Measurements from ENCODE around the gene KDM5B. TPM values are rescaled to one million over a fixed set of nuclear protein-coding genes. Genes with fewer than 3 reads are reported as not detected.
"Not testable (repeated sequence)": the region's sequence is repeated elsewhere in the genome, so short reads cannot be mapped to it uniquely, and the experiment has no call there.

The KDM5B gene
- total RNA-seq, 1 experiment from 2014 or later = 71.2 TPM

DNA sequence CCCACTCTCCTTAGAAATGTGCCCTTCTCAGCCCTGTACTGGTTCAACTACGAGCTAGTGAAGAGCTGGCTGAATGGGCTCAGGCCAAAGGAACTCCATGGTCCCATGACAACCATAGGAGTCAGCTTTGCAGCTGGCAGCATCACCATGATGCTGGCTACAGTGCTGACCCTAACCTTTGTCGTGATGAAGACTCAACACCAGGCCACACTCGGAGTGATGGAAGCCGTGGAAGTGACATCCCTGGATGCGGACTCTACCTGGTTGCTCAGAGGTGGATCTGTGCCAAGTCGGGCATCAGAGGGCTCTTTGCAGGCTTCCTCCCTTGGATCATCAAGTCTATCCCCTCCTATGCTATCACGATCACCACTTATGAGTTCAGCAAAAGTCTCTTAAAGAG lies 11.6 kb downstream of the KDM5B start:
- H3K4me1 ChIP-seq (ENCODE audit: insufficient read depth, low read length, poor library complexity, severe bottlenecking) = no peaks in the 10 kb centered on the region
- no TSS peak for BruUV-seq (replicated peaks)
- H3K27me3 ChIP-seq (replicated peaks; ENCODE audit: insufficient read depth, low read depth, low read length, poor library complexity) = no peaks in the 10 kb centered on the region
- intact Hi-C loops (cut with micrococcal nuclease; ENCODE audit: unreplicated experiment) = no loop called here
- H3K4me3 ChIP-seq (ENCODE audit: low read depth, low read length, poor library complexity, severe bottlenecking) = no peak overlapping the region
- no peaks in the 10 kb centered on the region for H3K9me3 ChIP-seq (ENCODE audit: low read depth, low read length, poor library complexity, severe bottlenecking)
- H3K36me3 ChIP-seq (ENCODE audit: insufficient read depth, low read length, poor library complexity, severe bottlenecking) = no peaks in the 10 kb centered on the region
- ChIA-PET CTCF (no interaction called here), POLR2A (ENCODE audit: low non-redundant PET) (no interaction called here)
- no peak for DNase-seq (ENCODE audit: low spot score)
- no peak for TF ChIP-seq CTCF (conservative IDR thresholded peaks at IDR 0.05; ENCODE audit: low read depth, low read length)
- TF ChIP-seq EZH2 (IDR thresholded peaks at IDR 0.05; ENCODE audit: borderline replicate concordance, low read depth, low read length, poor library complexity, severe bottlenecking) = no peak
- H3K27ac ChIP-seq (ENCODE audit: low read depth, low read length, poor library complexity, severe bottlenecking) = no peak overlapping the region

DNA sequence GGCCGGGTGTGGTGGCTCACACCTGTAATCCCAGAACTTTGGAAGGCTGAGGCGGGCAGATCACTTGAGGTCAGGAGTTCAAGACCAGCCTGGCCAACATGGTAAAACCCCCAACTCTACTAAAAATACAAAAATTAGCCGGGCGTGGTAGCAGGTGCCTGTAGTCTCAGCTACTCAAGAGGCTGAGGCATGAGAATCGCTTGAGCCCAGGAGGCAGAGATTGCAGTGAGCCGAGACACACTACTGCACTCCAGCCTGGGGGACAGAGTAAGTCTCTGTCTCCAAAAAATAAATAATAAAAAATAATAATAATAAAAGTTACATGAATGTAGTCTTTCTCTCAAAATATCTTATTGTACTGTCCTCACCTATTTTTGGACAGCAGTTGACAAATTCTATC lies 13.3 kb downstream of the KDM5B start:
- H3K36me3 ChIP-seq (ENCODE audit: insufficient read depth, low read length, poor library complexity, severe bottlenecking); CTCF ChIA-PET; H3K27ac ChIP-seq (ENCODE audit: low read depth, low read length, poor library complexity, severe bottlenecking); H3K4me3 ChIP-seq (ENCODE audit: low read depth, low read length, poor library complexity, severe bottlenecking); H3K9me3 ChIP-seq (ENCODE audit: low read depth, low read length, poor library complexity, severe bottlenecking); H3K4me1 ChIP-seq (ENCODE audit: insufficient read depth, low read length, poor library complexity, severe bottlenecking); DNase-seq (ENCODE audit: low spot score); intact Hi-C loops (cut with micrococcal nuclease; ENCODE audit: unreplicated experiment); BruUV-seq (replicated peaks); POLR2A ChIA-PET (ENCODE audit: low non-redundant PET); H3K27me3 ChIP-seq (replicated peaks; ENCODE audit: insufficient read depth, low read depth, low read length, poor library complexity): not testable (repeated sequence)

DNA sequence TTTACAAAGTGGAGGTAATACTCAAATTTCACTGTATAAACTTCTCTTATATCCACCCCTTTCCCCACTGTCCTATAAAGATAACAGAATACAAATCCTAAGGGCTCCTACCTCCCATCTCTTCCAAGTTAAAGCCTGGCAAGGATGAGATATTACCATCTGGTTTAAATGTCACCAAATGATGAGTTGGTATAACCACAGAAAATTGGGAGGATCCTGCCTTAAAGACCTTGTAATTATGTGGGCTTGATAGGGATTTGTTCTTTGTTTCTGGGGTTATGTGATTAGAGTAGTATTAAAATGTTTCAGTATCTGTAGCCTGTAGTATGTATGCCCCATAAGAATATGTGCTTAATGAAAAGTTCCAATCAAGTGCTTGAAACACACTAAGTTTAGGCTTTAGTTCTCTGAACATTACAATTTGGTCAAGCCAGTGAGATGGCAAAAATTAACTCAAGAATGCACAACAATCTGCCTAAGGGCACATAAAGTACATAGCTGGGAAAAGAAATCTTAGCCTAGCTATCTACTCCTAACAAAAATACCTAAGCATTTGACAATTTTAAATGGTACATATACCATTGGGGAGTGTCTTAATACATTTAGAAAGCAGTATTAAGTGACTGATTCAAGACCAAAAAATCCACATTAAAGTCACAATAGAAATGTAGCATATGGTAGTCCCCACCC lies 14.0 kb downstream of the KDM5B start:
- H3K27ac ChIP-seq (ENCODE audit: low read depth, low read length, poor library complexity, severe bottlenecking) = no peak overlapping the region
- no peaks in the 10 kb centered on the region for H3K4me1 ChIP-seq (ENCODE audit: insufficient read depth, low read length, poor library complexity, severe bottlenecking)
- H3K9me3 ChIP-seq (ENCODE audit: low read depth, low read length, poor library complexity, severe bottlenecking) = no peaks in the 10 kb centered on the region
- no TSS peak for BruUV-seq (replicated peaks)
- no peak for DNase-seq (ENCODE audit: low spot score)
- H3K36me3 ChIP-seq (ENCODE audit: insufficient read depth, low read length, poor library complexity, severe bottlenecking) = no peaks in the 10 kb centered on the region
- TF ChIP-seq EZH2 (IDR thresholded peaks at IDR 0.05; ENCODE audit: borderline replicate concordance, low read depth, low read length, poor library complexity, severe bottlenecking) (no peak), CTCF (conservative IDR thresholded peaks at IDR 0.05; ENCODE audit: low read depth, low read length) (no peak)
- no peaks in the 10 kb centered on the region for H3K27me3 ChIP-seq (replicated peaks; ENCODE audit: insufficient read depth, low read depth, low read length, poor library complexity)
- H3K4me3 ChIP-seq (ENCODE audit: low read depth, low read length, poor library complexity, severe bottlenecking) = no peak overlapping the region
- intact Hi-C loops (cut with micrococcal nuclease; ENCODE audit: unreplicated experiment) = no loop called here
- POLR2A ChIA-PET (ENCODE audit: low non-redundant PET) = no interaction called here
- CTCF ChIA-PET = no interaction called here
